Measurements from ENCODE around the gene TMEM229B. TPM values are rescaled to one million over a fixed set of nuclear protein-coding genes. Genes with fewer than 3 reads are reported as not detected.

Gene TMEM229B
- polyA plus RNA-seq, 2 donors, result 0.26 to 0.28 TPM

DNA sequence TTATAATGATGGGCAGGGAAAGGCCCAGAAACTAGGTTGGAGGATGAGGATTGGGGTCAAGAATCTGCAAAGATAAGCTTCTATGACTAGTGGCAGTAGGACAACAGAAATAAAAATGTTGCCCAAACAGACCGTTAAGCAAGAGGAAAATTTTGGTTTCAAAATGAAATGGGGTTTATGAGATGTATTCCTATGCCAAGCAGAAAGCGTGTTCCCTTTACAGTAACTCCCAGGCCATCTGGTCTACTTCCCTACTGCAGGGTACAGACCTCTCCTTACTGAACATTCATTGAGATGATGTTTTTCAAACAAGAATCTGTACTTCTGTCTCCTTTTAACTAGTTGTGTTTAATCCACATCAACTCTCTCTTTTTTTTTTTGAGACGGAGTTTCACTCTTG is 20.4 kb upstream of the TMEM229B start:
- Histone ChIP-seq H3K36me3 (ENCODE audit: control insufficient read depth in 2 of 2, insufficient read depth in 2 of 2, low read length in 1 of 2) (no peaks in the 10 kb centered on the region), H3K4me3 (ENCODE audit: low read depth in 1 of 2, low read length in 2 of 2) (no peak overlapping the region), H3K27me3 (ENCODE audit: control insufficient read depth in 1 of 2, insufficient read depth in 2 of 2, low read length in 2 of 2) (no peaks in the 10 kb centered on the region), H3K27ac (ENCODE audit: low read depth in 2 of 2, low read length in 1 of 2) (no peak overlapping the region), H3K9me3 (ENCODE audit: control insufficient read depth in 2 of 2, insufficient read depth in 1 of 2, low read depth in 1 of 2, low read length in 1 of 2) (no peaks in the 10 kb centered on the region), H3K4me1 (ENCODE audit: control insufficient read depth in 2 of 2, insufficient read depth in 2 of 2, low read length in 1 of 2) (no peaks in the 10 kb centered on the region)
- 61 to 63% methylated on average over 3 of the region's 3 CpGs for WGBS, 2 donors

- Histone ChIP-seq H3K27ac (ENCODE audit: low read depth in 2 of 2, low read length in 1 of 2) (no peak overlapping the region), H3K27me3 (ENCODE audit: control insufficient read depth in 1 of 2, insufficient read depth in 2 of 2, low read length in 2 of 2) (no peaks in the 10 kb centered on the region), H3K9me3 (ENCODE audit: control insufficient read depth in 2 of 2, insufficient read depth in 1 of 2, low read depth in 1 of 2, low read length in 1 of 2) (no peaks in the 10 kb centered on the region), H3K4me3 (ENCODE audit: low read depth in 1 of 2, low read length in 2 of 2) (no peak overlapping the region), H3K4me1 (ENCODE audit: control insufficient read depth in 2 of 2, insufficient read depth in 2 of 2, low read length in 1 of 2) (no peaks in the 10 kb centered on the region), H3K36me3 (ENCODE audit: control insufficient read depth in 2 of 2, insufficient read depth in 2 of 2, low read length in 1 of 2) (no peaks in the 10 kb centered on the region)
- 62 to 65% methylated on average over 1 of the region's 1 CpG for WGBS, 2 donors
These were observed 16.7 kb upstream of the TMEM229B start for GRCh38 chr14:67505254-67505653.

- Histone ChIP-seq H3K4me1 (ENCODE audit: control insufficient read depth in 2 of 2, insufficient read depth in 2 of 2, low read length in 1 of 2) (no peaks in the 10 kb centered on the region), H3K9me3 (ENCODE audit: control insufficient read depth in 2 of 2, insufficient read depth in 1 of 2, low read depth in 1 of 2, low read length in 1 of 2) (no peaks in the 10 kb centered on the region), H3K27me3 (ENCODE audit: control insufficient read depth in 1 of 2, insufficient read depth in 2 of 2, low read length in 2 of 2) (no peaks in the 10 kb centered on the region), H3K4me3 (ENCODE audit: low read depth in 1 of 2, low read length in 2 of 2) (no peak overlapping the region), H3K27ac (ENCODE audit: low read depth in 2 of 2, low read length in 1 of 2) (no peak overlapping the region), H3K36me3 (ENCODE audit: control insufficient read depth in 2 of 2, insufficient read depth in 2 of 2, low read length in 1 of 2) (no peaks in the 10 kb centered on the region)
- 66 to 75% methylated on average over 7 of the region's 7 CpGs for WGBS, 2 donors
These were observed 14.8 kb upstream of the TMEM229B start for GRCh38 chr14:67503331-67503730.

- H3K9me3 ChIP-seq (ENCODE audit: control insufficient read depth in 2 of 2, insufficient read depth in 1 of 2, low read depth in 1 of 2, low read length in 1 of 2), result no peaks in the 10 kb centered on the region
- H3K4me3 ChIP-seq (ENCODE audit: low read depth in 1 of 2, low read length in 2 of 2), result no peak overlapping the region
- H3K4me1 ChIP-seq (ENCODE audit: control insufficient read depth in 2 of 2, insufficient read depth in 2 of 2, low read length in 1 of 2), result no peaks in the 10 kb centered on the region
- no peak overlapping the region for H3K27ac ChIP-seq (ENCODE audit: low read depth in 2 of 2, low read length in 1 of 2)
- H3K27me3 ChIP-seq (ENCODE audit: control insufficient read depth in 1 of 2, insufficient read depth in 2 of 2, low read length in 2 of 2), result no peaks in the 10 kb centered on the region
- WGBS, 2 donors, result 68 to 71% methylated on average over 6 of the region's 6 CpGs
- H3K36me3 ChIP-seq (ENCODE audit: control insufficient read depth in 2 of 2, insufficient read depth in 2 of 2, low read length in 1 of 2), result no peaks in the 10 kb centered on the region
These were observed 14.3 kb upstream of the TMEM229B start for GRCh38 chr14:67502867-67503266.

DNA sequence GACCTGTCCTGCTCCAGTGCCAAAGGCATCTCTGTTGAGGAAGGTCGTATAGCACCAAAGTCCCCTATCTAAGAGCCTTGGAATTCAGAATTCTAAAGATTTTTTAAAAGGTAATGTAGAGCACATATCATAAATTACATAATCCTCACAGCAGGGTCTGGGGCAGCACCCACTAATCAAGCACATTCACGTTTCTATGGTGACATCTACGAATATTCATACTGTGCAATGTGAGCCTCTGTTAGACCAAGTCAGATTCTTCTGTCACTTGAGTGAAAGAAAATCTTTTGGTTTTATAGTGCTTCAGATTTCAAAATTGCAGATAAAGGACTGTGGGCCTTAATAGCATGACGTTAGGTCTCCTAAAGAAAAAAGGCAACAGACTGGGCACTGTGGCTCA is 13.1 kb upstream of the TMEM229B start:
- Histone ChIP-seq H3K4me1 (ENCODE audit: control insufficient read depth in 2 of 2, insufficient read depth in 2 of 2, low read length in 1 of 2) (no peaks in the 10 kb centered on the region), H3K36me3 (ENCODE audit: control insufficient read depth in 2 of 2, insufficient read depth in 2 of 2, low read length in 1 of 2) (no peaks in the 10 kb centered on the region), H3K27ac (ENCODE audit: low read depth in 2 of 2, low read length in 1 of 2) (no peak overlapping the region), H3K4me3 (ENCODE audit: low read depth in 1 of 2, low read length in 2 of 2) (no peak overlapping the region), H3K27me3 (ENCODE audit: control insufficient read depth in 1 of 2, insufficient read depth in 2 of 2, low read length in 2 of 2) (no peaks in the 10 kb centered on the region), H3K9me3 (ENCODE audit: control insufficient read depth in 2 of 2, insufficient read depth in 1 of 2, low read depth in 1 of 2, low read length in 1 of 2) (peaks cover 0 to 2% of the 10 kb centered on the region in 2 donors)
- WGBS, 2 donors, result 76 to 77% methylated on average over 4 of the region's 4 CpGs

DNA sequence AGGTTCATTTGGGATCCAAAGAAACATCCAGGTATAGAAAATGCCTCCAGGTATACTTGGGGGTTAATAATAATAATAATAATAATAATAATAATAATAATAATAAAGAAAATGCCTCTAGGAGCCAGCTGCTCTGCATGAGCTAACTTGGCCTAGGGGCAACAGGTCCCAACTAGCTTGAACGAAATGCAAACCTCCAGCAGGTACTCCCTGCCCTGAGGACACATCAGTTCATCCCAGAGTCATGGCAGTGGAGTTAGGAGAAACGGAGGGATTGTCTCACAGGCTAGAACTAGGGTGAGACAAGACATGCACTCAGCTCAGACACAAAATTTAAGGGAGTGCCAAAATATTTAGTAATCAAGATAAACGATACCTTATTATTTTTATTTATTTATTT is 12.5 kb upstream of the TMEM229B start:
- no peaks in the 10 kb centered on the region for H3K4me1 ChIP-seq (ENCODE audit: control insufficient read depth in 2 of 2, insufficient read depth in 2 of 2, low read length in 1 of 2)
- no peak overlapping the region for H3K4me3 ChIP-seq (ENCODE audit: low read depth in 1 of 2, low read length in 2 of 2)
- H3K9me3 ChIP-seq (ENCODE audit: control insufficient read depth in 2 of 2, insufficient read depth in 1 of 2, low read depth in 1 of 2, low read length in 1 of 2), result peaks cover 0 to 2% of the 10 kb centered on the region in 2 donors
- H3K27me3 ChIP-seq (ENCODE audit: control insufficient read depth in 1 of 2, insufficient read depth in 2 of 2, low read length in 2 of 2), result no peaks in the 10 kb centered on the region
- H3K36me3 ChIP-seq (ENCODE audit: control insufficient read depth in 2 of 2, insufficient read depth in 2 of 2, low read length in 1 of 2), result no peaks in the 10 kb centered on the region
- no peak overlapping the region for H3K27ac ChIP-seq (ENCODE audit: low read depth in 2 of 2, low read length in 1 of 2)
- 50 to 63% methylated on average over 3 of the region's 3 CpGs for WGBS, 2 donors

DNA sequence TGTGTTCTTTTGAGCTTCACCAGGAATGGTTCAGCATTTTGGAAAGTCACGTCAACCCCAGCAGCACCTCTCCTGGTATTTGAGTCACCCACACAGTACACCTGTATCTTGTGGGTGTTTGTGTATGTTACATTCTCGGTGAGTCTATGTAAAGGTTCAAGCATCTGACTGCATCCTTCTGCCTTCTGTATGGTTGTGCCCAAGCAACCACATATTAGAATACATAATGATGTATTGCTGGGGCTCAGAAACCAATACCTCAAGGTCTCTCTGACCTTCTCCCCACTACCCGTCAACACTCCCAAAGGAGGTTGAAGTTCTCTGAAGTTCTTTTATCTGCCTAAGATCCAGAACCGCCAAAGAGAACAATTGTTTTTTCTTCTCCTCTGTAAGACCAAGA is 9.2 kb upstream of the TMEM229B start:
- Histone ChIP-seq H3K36me3 (ENCODE audit: control insufficient read depth in 2 of 2, insufficient read depth in 2 of 2, low read length in 1 of 2) (no peaks in the 10 kb centered on the region), H3K27me3 (ENCODE audit: control insufficient read depth in 1 of 2, insufficient read depth in 2 of 2, low read length in 2 of 2) (no peaks in the 10 kb centered on the region), H3K27ac (ENCODE audit: low read depth in 2 of 2, low read length in 1 of 2) (no peak overlapping the region), H3K9me3 (ENCODE audit: control insufficient read depth in 2 of 2, insufficient read depth in 1 of 2, low read depth in 1 of 2, low read length in 1 of 2) (peaks cover 2 to 14% of the 10 kb centered on the region in 2 donors), H3K4me3 (ENCODE audit: low read depth in 1 of 2, low read length in 2 of 2) (no peak overlapping the region), H3K4me1 (ENCODE audit: control insufficient read depth in 2 of 2, insufficient read depth in 2 of 2, low read length in 1 of 2) (no peaks in the 10 kb centered on the region)
- 77 to 78% methylated on average over 4 of the region's 4 CpGs for WGBS, 2 donors

DNA sequence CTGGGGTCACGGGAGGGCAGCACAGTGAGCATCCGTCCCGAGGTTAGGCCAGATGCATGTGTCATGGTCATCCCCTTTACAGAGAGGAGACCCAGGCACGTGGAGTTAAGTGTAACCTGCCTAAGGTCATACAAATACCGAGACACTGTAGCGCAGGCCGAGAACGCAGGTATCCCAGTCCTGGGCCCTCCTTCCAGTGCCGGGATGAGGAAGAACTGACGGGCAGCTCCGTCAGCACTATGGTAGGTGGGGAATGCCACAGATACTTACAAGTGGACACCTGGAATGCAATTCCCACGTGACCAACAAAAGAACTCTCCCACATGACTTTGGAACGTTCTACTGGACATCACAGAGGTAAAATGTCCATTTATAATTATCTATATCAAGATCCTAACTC is 8.7 kb upstream of the TMEM229B start:
- 90 to 91% methylated on average over 13 of the region's 13 CpGs for WGBS, 2 donors
- H3K9me3 ChIP-seq (ENCODE audit: control insufficient read depth in 2 of 2, insufficient read depth in 1 of 2, low read depth in 1 of 2, low read length in 1 of 2), result peaks cover 2 to 14% of the 10 kb centered on the region in 2 donors
- no peaks in the 10 kb centered on the region for H3K4me1 ChIP-seq (ENCODE audit: control insufficient read depth in 2 of 2, insufficient read depth in 2 of 2, low read length in 1 of 2)
- no peaks in the 10 kb centered on the region for H3K36me3 ChIP-seq (ENCODE audit: control insufficient read depth in 2 of 2, insufficient read depth in 2 of 2, low read length in 1 of 2)
- no peak overlapping the region for H3K27ac ChIP-seq (ENCODE audit: low read depth in 2 of 2, low read length in 1 of 2)
- H3K4me3 ChIP-seq (ENCODE audit: low read depth in 1 of 2, low read length in 2 of 2), result no peak overlapping the region
- H3K27me3 ChIP-seq (ENCODE audit: control insufficient read depth in 1 of 2, insufficient read depth in 2 of 2, low read length in 2 of 2), result no peaks in the 10 kb centered on the region

GRCh38 chr14:67495827-67496226 is 7.3 kb upstream of the TMEM229B start:
- no peaks in the 10 kb centered on the region for H3K4me1 ChIP-seq (ENCODE audit: control insufficient read depth in 2 of 2, insufficient read depth in 2 of 2, low read length in 1 of 2)
- H3K27ac ChIP-seq (ENCODE audit: low read depth in 2 of 2, low read length in 1 of 2), result no peak overlapping the region
- H3K27me3 ChIP-seq (ENCODE audit: control insufficient read depth in 1 of 2, insufficient read depth in 2 of 2, low read length in 2 of 2), result no peaks in the 10 kb centered on the region
- WGBS, 2 donors, result 86 to 96% methylated on average over 1 of the region's 1 CpG
- H3K4me3 ChIP-seq (ENCODE audit: low read depth in 1 of 2, low read length in 2 of 2), result no peak overlapping the region
- no peaks in the 10 kb centered on the region for H3K36me3 ChIP-seq (ENCODE audit: control insufficient read depth in 2 of 2, insufficient read depth in 2 of 2, low read length in 1 of 2)
- peaks cover 2 to 14% of the 10 kb centered on the region in 2 donors for H3K9me3 ChIP-seq (ENCODE audit: control insufficient read depth in 2 of 2, insufficient read depth in 1 of 2, low read depth in 1 of 2, low read length in 1 of 2)

GRCh38 chr14:67493092-67493717 is 4.7 kb upstream of the TMEM229B start:
- Histone ChIP-seq H3K4me1 (ENCODE audit: control insufficient read depth in 2 of 2, insufficient read depth in 2 of 2, low read length in 1 of 2) (no peaks in the 10 kb centered on the region), H3K27me3 (ENCODE audit: control insufficient read depth in 1 of 2, insufficient read depth in 2 of 2, low read length in 2 of 2) (no peaks in the 10 kb centered on the region), H3K4me3 (ENCODE audit: low read depth in 1 of 2, low read length in 2 of 2) (no peak overlapping the region), H3K27ac (ENCODE audit: low read depth in 2 of 2, low read length in 1 of 2) (no peak overlapping the region), H3K36me3 (ENCODE audit: control insufficient read depth in 2 of 2, insufficient read depth in 2 of 2, low read length in 1 of 2) (no peaks in the 10 kb centered on the region), H3K9me3 (ENCODE audit: control insufficient read depth in 2 of 2, insufficient read depth in 1 of 2, low read depth in 1 of 2, low read length in 1 of 2) (peaks cover 2 to 14% of the 10 kb centered on the region in 2 donors)
- WGBS, 2 donors, result 94 to 96% methylated on average over 8 of the region's 8 CpGs

Data from esophagus (tissue), 2 donors.